HG02623 (cell line): ENCODE measurements around the gene APRT.
"Not testable (repeated sequence)": the region's sequence is repeated elsewhere in the genome, so short reads cannot be mapped to it uniquely, and the experiment has no call there.

Experiments
- ATAC-seq: cut with Tn5 transposase; IDR thresholded peaks from one replicate; pipeline ENCODE4 v1.9.1; 2021; ENCODE audit warnings: moderate library complexity; ENCODE audit not compliant: unreplicated experiment

Gene APRT

GRCh38 chr16:88790312-88791211, 21.2 kb downstream of the APRT start:
- ATAC-seq = no peak

- no peak for ATAC-seq
These were observed 22.1 kb downstream of the APRT start for GRCh38 chr16:88789594-88789993.

GRCh38 chr16:88788749-88789148, 23.0 kb downstream of the APRT start:
- ATAC-seq = not testable (repeated sequence)

- no peak for ATAC-seq
These were observed 24.0 kb downstream of the APRT start for GRCh38 chr16:88787579-88788314.

GRCh38 chr16:88785106-88785924, 26.4 kb downstream of the APRT start, which contains the start of gene PIEZO1:
Gene PIEZO1, minus strand, starts transcription at chr16:88785220. Its CDS starts 256 bp downstream, at chr16:88784964.
- ATAC-seq = no peak

GRCh38 chr16:88784856-88785105, 26.9 kb downstream of the APRT start:
- ATAC-seq = no peak

GRCh38 chr16:88784074-88784855, 27.5 kb downstream of the APRT start:
- no peak for ATAC-seq

- no peak for ATAC-seq
These were observed 28.2 kb downstream of the APRT start for GRCh38 chr16:88783391-88784073.

- ATAC-seq = no peak
These were observed 29.0 kb downstream of the APRT start for GRCh38 chr16:88782454-88783390.

- ATAC-seq = no peak
These were observed 30.3 kb downstream of the APRT start for GRCh38 chr16:88781140-88782077.

GRCh38 chr16:88780142-88781062, 31.3 kb downstream of the APRT start:
- ATAC-seq = no peak

- no peak for ATAC-seq
These were observed 32.2 kb downstream of the APRT start for GRCh38 chr16:88779406-88780141.

GRCh38 chr16:88778541-88779065, 33.1 kb downstream of the APRT start:
- ATAC-seq = no peak

GRCh38 chr16:88778271-88778525, 33.5 kb downstream of the APRT start:
- no peak for ATAC-seq

- no peak for ATAC-seq
These were observed 34.1 kb downstream of the APRT start for GRCh38 chr16:88777471-88778270.
